Liver (tissue), 9 donors: Measurements from ENCODE around the gene TARBP1. TPM values are rescaled to one million over a fixed set of nuclear protein-coding genes. Genes with fewer than 3 reads are reported as not detected.

Source experiments
- DNase-seq: peaks from one replicate; pipeline ENCODE4 v3.0.0-alpha.2; 2017; ENCODE audit warnings: low spot score
- H3K27ac ChIP-seq, 2 donors: one replicate each; pipeline ENCODE4 v1.7.0; 2013; ENCODE audit warnings: inconsistent platforms in 2 of 2, low read length in 2 of 2, control low read depth in 1 of 2, low read depth in 1 of 2, mild to moderate bottlenecking in 1 of 2
- H3K27me3 ChIP-seq, 4 donors: one replicate each; pipeline versions ENCODE4 v1.6.1 to v1.7.0; 2013; ENCODE audit warnings: low read length in 3 of 4, inconsistent platforms in 1 of 4, mild to moderate bottlenecking in 1 of 4, moderate library complexity in 1 of 4; ENCODE audit not compliant: control insufficient read depth in 4 of 4, insufficient read depth in 4 of 4
- H3K36me3 ChIP-seq, 4 donors: one replicate each; pipeline versions ENCODE4 v1.6.1 to v1.7.0; 2013; ENCODE audit warnings: low read length in 3 of 4, mild to moderate bottlenecking in 3 of 4, low read depth in 1 of 4, moderate library complexity in 1 of 4; ENCODE audit not compliant: control insufficient read depth in 4 of 4, insufficient read depth in 3 of 4
- H3K4me1 ChIP-seq, 4 donors: one replicate each; pipeline versions ENCODE4 v1.6.1 to v1.7.0; 2013; ENCODE audit warnings: low read length in 3 of 4, mild to moderate bottlenecking in 3 of 4, moderate library complexity in 1 of 4; ENCODE audit not compliant: control insufficient read depth in 4 of 4, insufficient read depth in 4 of 4
- H3K4me3 ChIP-seq, 3 donors: one replicate each; pipeline versions ENCODE4 v1.6.1 to v1.7.0; 2013; ENCODE audit warnings: low read length in 3 of 3, control low read depth in 1 of 3, low read depth in 1 of 3, mild to moderate bottlenecking in 1 of 3
- H3K9ac ChIP-seq, 2 donors: one replicate each; pipeline ENCODE4 v1.7.0; 2013; ENCODE audit warnings: low read length in 2 of 2, mild to moderate bottlenecking in 2 of 2, moderate library complexity in 2 of 2, control low read depth in 1 of 2, low read depth in 1 of 2
- H3K9me3 ChIP-seq, 4 donors: one replicate each; pipeline versions ENCODE4 v1.6.1 to v1.7.0; 2013; ENCODE audit warnings: low read length in 3 of 4; ENCODE audit not compliant: control insufficient read depth in 4 of 4
- ATF3 ChIP-seq: IDR thresholded peaks from 2 replicates; pipeline ENCODE4 v1.6.1; 2016; ENCODE audit warnings: antibody characterized with exemption
- CTCF ChIP-seq: fragments of 150-350 bp; IDR thresholded peaks from 2 replicates; pipeline ENCODE4 v1.5.1; 2017; ENCODE audit warnings: improper control_type of control experiment, low read depth, low read length; ENCODE audit not compliant: missing input control
- EGR1 ChIP-seq, 2 donors: IDR thresholded peaks; 2 replicates each; pipeline ENCODE4 v1.6.1; 2016 to 2018; ENCODE audit warnings: antibody characterized with exemption in 2 of 2, low read depth in 2 of 2
- FOXA1 ChIP-seq: IDR thresholded peaks from 2 replicates; pipeline ENCODE4 v1.6.1; 2016; ENCODE audit warnings: antibody characterized with exemption
- FOXA2 ChIP-seq: IDR thresholded peaks from 2 replicates; pipeline ENCODE4 v1.6.1; 2016; ENCODE audit warnings: antibody characterized with exemption
- GABPA ChIP-seq, 2 donors: IDR thresholded peaks in 1 of 2; conservative IDR thresholded peaks in 1 of 2; 2 replicates each; pipeline ENCODE4 v1.6.1; 2016; ENCODE audit warnings: antibody characterized with exemption in 2 of 2, mild to moderate bottlenecking in 1 of 2, moderate library complexity in 1 of 2
- HNF4A ChIP-seq, 2 donors: conservative IDR thresholded peaks; 2 replicates each; pipeline ENCODE4 v1.6.1; 2016; ENCODE audit warnings: antibody characterized with exemption in 2 of 2, mild to moderate bottlenecking in 2 of 2
- HNF4G ChIP-seq: IDR thresholded peaks from 2 replicates; pipeline ENCODE4 v1.6.1; 2016; ENCODE audit warnings: antibody characterized with exemption
- JUND ChIP-seq, 2 donors: IDR thresholded peaks; 2 replicates each; pipeline ENCODE4 v1.6.1; 2016; ENCODE audit warnings: antibody characterized with exemption in 2 of 2
- MAX ChIP-seq: IDR thresholded peaks from 2 replicates; pipeline ENCODE4 v1.6.1; 2016; ENCODE audit warnings: antibody characterized with exemption
- NR2F2 ChIP-seq: IDR thresholded peaks from 2 replicates; pipeline ENCODE4 v1.6.1; 2016; ENCODE audit warnings: antibody characterized with exemption
- RAD21 ChIP-seq, 2 donors: IDR thresholded peaks; 2 replicates each; pipeline ENCODE4 v1.6.1; 2016; ENCODE audit warnings: antibody characterized with exemption in 2 of 2, mild to moderate bottlenecking in 2 of 2
- REST ChIP-seq: IDR thresholded peaks from 2 replicates; pipeline ENCODE4 v1.6.1; 2016; ENCODE audit warnings: antibody characterized with exemption, mild to moderate bottlenecking
- RXRA ChIP-seq, 2 donors: IDR thresholded peaks; 2 replicates each; pipeline ENCODE4 v1.6.1; 2017 to 2018; ENCODE audit warnings: antibody characterized with exemption in 2 of 2, mild to moderate bottlenecking in 1 of 2
- SP1 ChIP-seq: IDR thresholded peaks from 2 replicates; pipeline ENCODE4 v1.6.1; 2018; ENCODE audit warnings: antibody characterized with exemption, mild to moderate bottlenecking
- TAF1 ChIP-seq: conservative IDR thresholded peaks from 2 replicates; pipeline ENCODE4 v1.6.1; 2016; ENCODE audit warnings: antibody characterized with exemption, mild to moderate bottlenecking
- YY1 ChIP-seq: IDR thresholded peaks from 2 replicates; pipeline ENCODE4 v1.6.1; 2016; ENCODE audit warnings: antibody characterized with exemption, mild to moderate bottlenecking
- ZBTB33 ChIP-seq: IDR thresholded peaks from 2 replicates; pipeline ENCODE4 v1.6.1; 2016; ENCODE audit warnings: antibody characterized with exemption
- WGBS: extraction: QIAGEN DNeasy Blood & Tissue Kit; methylation state at CpG from one replicate; pipeline ENCODE4 v1.1.7; 2013; 5-methylcytosine and 5-hydroxymethylcytosine counted together
- polyA plus RNA-seq, 2 donors: library from polyadenylated mRNA; stranded (reverse) in 1 of 2; unstranded in 1 of 2; fragments of 200-250 nt in 1 of 2; fragments of >200 nt in 1 of 2; fragmentation: Nextera tagmentation in 1 of 2; extraction: Ambion mirVana in 1 of 2; gene quantifications; one replicate each; pipeline versions ENCODE4 v1.2.1 to v1.2.3, GENCODE V29; 2013 to 2015
- total RNA-seq, 2 donors: library from RNA; depleted of rRNA; stranded (reverse); fragments of >200 nt; gene quantifications; one replicate each; pipeline ENCODE4 v1.2.3, GENCODE V29; 2014
- donor health status: healthy.
- donor health status: healthy.
- donor health status: healthy.
- donor health status: healthy.
- donor health status: healthy.

The TARBP1 gene
- total and polyA plus RNA-seq, 4 donors, result 4.1 to 17.6 (median 9.1) TPM

GRCh38 chr1:234368320-234369032, 110.5 kb downstream of the TARBP1 start:
- Histone ChIP-seq H3K4me3 (no peak overlapping the region), H3K9me3 (no peaks in the 10 kb centered on the region), H3K27ac (no peak overlapping the region), H3K36me3 (no peaks in the 10 kb centered on the region), H3K9ac (no peak overlapping the region), H3K27me3 (no peaks in the 10 kb centered on the region), H3K4me1 (peaks cover 0 to 17% (median 9%) of the 10 kb centered on the region in 4 donors)
- DNase-seq, result no peak
- WGBS, result 83% methylated on average over 12 of the region's 12 CpGs
- TF ChIP-seq HNF4A (conservative IDR thresholded peaks at IDR 0.05) (no peak), RAD21 (IDR thresholded peaks at IDR 0.05) (no peak), JUND (IDR thresholded peaks at IDR 0.05) (no peak), EGR1 (IDR thresholded peaks at IDR 0.05; ENCODE audit: low read depth in 2 of 2) (no peak), NR2F2 (no peak), TAF1 (no peak), MAX (no peak), REST (no peak), RXRA (IDR thresholded peaks at IDR 0.05) (no peak), FOXA1 (no peak), SP1 (no peak), FOXA2 (no peak), ZBTB33 (no peak), ATF3 (no peak), HNF4G (no peak), YY1 (no peak), CTCF (no peak), GABPA (IDR thresholded peaks at IDR 0.05 in 1 of 2, conservative IDR thresholded peaks at IDR 0.05 in 1 of 2) (no peak)
